Left renal pelvis (tissue), 4 donors: ENCODE measurements around the gene OPN1MW3. TPM values are rescaled to one million over a fixed set of nuclear protein-coding genes. Genes with fewer than 3 reads are reported as not detected.
"Not testable (repeated sequence)": the region's sequence is repeated elsewhere in the genome, so short reads cannot be mapped to it uniquely, and the experiment has no call there.

Experiments used
- DNase-seq, 4 donors: peaks; one replicate each; pipeline ENCODE4 v3.0.0-alpha.2; 2013; ENCODE audit warnings: low read depth in 4 of 4, low spot score in 3 of 4
- polyA plus RNA-seq, 4 donors: library from polyadenylated mRNA; unstranded; fragments of 120-200 nt; gene quantifications; one replicate each; pipeline ENCODE4 v1.2.1, GENCODE V29; 2013; ENCODE audit not compliant: insufficient read length in 4 of 4

The OPN1MW3 gene
- polyA plus RNA-seq, 4 donors: not detected

GRCh38 chrX:154295664-154296310 is 38.4 kb downstream of the OPN1MW3 start, which contains the start of gene TKTL1:
TKTL1 (plus strand) TSS chrX:154295795; CDS start chrX:154295860, 65 bp downstream.
- no peak for DNase-seq

GRCh38 chrX:154296731-154297130 is 39.3 kb downstream of the OPN1MW3 start:
- no peak for DNase-seq

GRCh38 chrX:154298312-154298711 is 40.9 kb downstream of the OPN1MW3 start:
- no peak for DNase-seq

- no peak for DNase-seq
Observed at GRCh38 chrX:154300816-154301215, 43.4 kb downstream of the OPN1MW3 start.

GRCh38 chrX:154302998-154303397 is 45.6 kb downstream of the OPN1MW3 start:
- DNase-seq: not testable (repeated sequence)

- DNase-seq: no peak
Observed at GRCh38 chrX:154303476-154303875, 46.1 kb downstream of the OPN1MW3 start.

- DNase-seq: no peak
Observed at GRCh38 chrX:154304846-154305245, 47.5 kb downstream of the OPN1MW3 start.

- no peak for DNase-seq
Observed at GRCh38 chrX:154305541-154306205, 48.3 kb downstream of the OPN1MW3 start.

- DNase-seq: no peak
Observed at GRCh38 chrX:154307202-154307601, 49.8 kb downstream of the OPN1MW3 start.

- DNase-seq: no peak
Observed at GRCh38 chrX:154308108-154308946, 50.9 kb downstream of the OPN1MW3 start.

- no peak for DNase-seq
Observed at GRCh38 chrX:154309041-154309775, 51.8 kb downstream of the OPN1MW3 start.

GRCh38 chrX:154310616-154311536 is 53.5 kb downstream of the OPN1MW3 start:
- no peak for DNase-seq

GRCh38 chrX:154312116-154312515 is 54.7 kb downstream of the OPN1MW3 start:
- no peak for DNase-seq

- no peak for DNase-seq
Observed at GRCh38 chrX:154313147-154313546, 55.8 kb downstream of the OPN1MW3 start.

GRCh38 chrX:154315416-154315815 is 58.0 kb downstream of the OPN1MW3 start:
- no peak for DNase-seq

GRCh38 chrX:154317391-154317995 is 60.1 kb downstream of the OPN1MW3 start:
- no peak for DNase-seq

- DNase-seq: no peak
Observed at GRCh38 chrX:154320406-154320805, 63.0 kb downstream of the OPN1MW3 start.
